ENCODE data around the gene PRR23E. TPM values are rescaled to one million over a fixed set of nuclear protein-coding genes. Genes with fewer than 3 reads are reported as not detected.

The PRR23E gene
- total and polyA plus RNA-seq, 12 donors = not detected

- H3K27me3 ChIP-seq = peaks cover 0 to 34% (median 20%) of the 10 kb centered on the region in 7 donors
- ATAC-seq (no peak), DNase-seq (no peak)
- no peak for TF ChIP-seq CTCF (IDR thresholded peaks at IDR 0.05)
- WGBS, 2 donors = 28 to 46% methylated on average over 3 of the region's 3 CpGs
- H3K36me3 ChIP-seq = no peaks in the 10 kb centered on the region
- no peak overlapping the region for H3K27ac ChIP-seq
- intact Hi-C loops (cut with DNase I) = no loop called here
- H3K9me3 ChIP-seq = peaks cover 0 to 12% (median 0%) of the 10 kb centered on the region in 11 donors
- no peaks in the 10 kb centered on the region for H3K4me1 ChIP-seq
- H3K4me3 ChIP-seq = no peak overlapping the region
Measured at GRCh38 chr3:127237835-127238234, 44.9 kb downstream of the PRR23E start.

- TF ChIP-seq CTCF (IDR thresholded peaks at IDR 0.05) = no peak
- intact Hi-C loops (cut with DNase I) = no loop called here
- WGBS, 2 donors = 66 to 71% methylated on average over 2 of the region's 2 CpGs
- H3K4me3 ChIP-seq = no peak overlapping the region
- no peak overlapping the region for H3K27ac ChIP-seq
- ATAC-seq (no peak), DNase-seq (no peak)
- H3K4me1 ChIP-seq = no peaks in the 10 kb centered on the region
- H3K9me3 ChIP-seq = peaks cover 0 to 12% (median 0%) of the 10 kb centered on the region in 11 donors
- H3K36me3 ChIP-seq = no peaks in the 10 kb centered on the region
- peaks cover 0 to 34% (median 20%) of the 10 kb centered on the region in 7 donors for H3K27me3 ChIP-seq
Measured at GRCh38 chr3:127238602-127239001, 45.7 kb downstream of the PRR23E start.

- Histone ChIP-seq H3K4me1 (no peaks in the 10 kb centered on the region), H3K36me3 (no peaks in the 10 kb centered on the region), H3K27ac (no peak overlapping the region), H3K4me3 (no peak overlapping the region), H3K27me3 (peaks cover 0 to 2% (median 0%) of the 10 kb centered on the region in 7 donors), H3K9me3 (peaks cover 0 to 46% (median 11%) of the 10 kb centered on the region in 11 donors)
- ATAC-seq (no peak), DNase-seq (no peak)
- intact Hi-C loops (cut with DNase I) = no loop called here
- no peak for TF ChIP-seq CTCF (IDR thresholded peaks at IDR 0.05)
- WGBS, 2 donors = 61 to 70% methylated on average over 1 of the region's 1 CpG
Measured at GRCh38 chr3:127247292-127247691, 54.4 kb downstream of the PRR23E start.

Other genes with a start within 250 kb of the PRR23E start
- 10 to 100 TPM; 19.0 to 29.7 (median 25.1) TPM for gene PLXNA1, start 210.0 kb upstream of the PRR23E start, total RNA-seq
- gene PLXNA1, start 210.0 kb upstream of the PRR23E start, polyA plus RNA-seq = 10 to 100 TPM; 14.3 to 14.8 TPM
- gene PRR20G, start 94.9 kb downstream of the PRR23E start, total RNA-seq = not detected
- not detected for gene PRR20G, start 94.9 kb downstream of the PRR23E start, polyA plus RNA-seq

Data from heart right ventricle (tissue), 16 donors.